SH-SY5Y (cell line): Measurements from ENCODE around the gene SLC23A1.

Experiments used
- GATA2 ChIP-seq: IDR thresholded peaks from 2 replicates; pipeline ENCODE4 v1.6.1; 2011; ENCODE audit warnings: mild to moderate bottlenecking, low read depth, low read length
- GATA3 ChIP-seq: IDR thresholded peaks from 2 replicates; pipeline ENCODE4 v1.6.1; 2011; ENCODE audit warnings: low read depth, mild to moderate bottlenecking, low read length, moderate library complexity

- TF ChIP-seq GATA3 (no peak), GATA2 (no peak)
Measured at GRCh38 chr5:139358064-139358463, 25.0 kb downstream of the SLC23A1 start.
